Astrocyte of the spinal cord (primary cell): ENCODE measurements around the gene HSH2D.

Experiments used
- DNase-seq: peaks from one replicate; pipeline ENCODE4 v3.0.0; 2011; ENCODE audit warnings: low read depth, low spot score
- H3K4me3 ChIP-seq: 2 replicates; pipeline ENCODE4 v1.5.1; 2011; ENCODE audit warnings: low read depth, mild to moderate bottlenecking, low read length, moderate library complexity
- CTCF ChIP-seq: IDR thresholded peaks from 2 replicates; pipeline ENCODE4 v1.5.1; 2012; ENCODE audit warnings: low read depth, mild to moderate bottlenecking, low read length, inconsistent platforms
- in situ Hi-C: cut with HindIII; loops from 2 replicates; pipeline ENCODE4 v1.10.0; 2017; ENCODE audit warnings: low sequenced_read_pairs

The HSH2D gene

GRCh38 chr19:16155128-16155527, 11.6 kb downstream of the HSH2D start:
- H3K4me3 ChIP-seq, result no peak overlapping the region
- no peak for TF ChIP-seq CTCF
- DNase-seq, result no peak
- in situ Hi-C loops, result no loop called here

GRCh38 chr19:16156904-16157303, 13.4 kb downstream of the HSH2D start:
- TF ChIP-seq CTCF, result no peak
- H3K4me3 ChIP-seq, result no peak overlapping the region
- in situ Hi-C loops, result no loop called here
- no peak for DNase-seq

GRCh38 chr19:16157601-16158000, 14.1 kb downstream of the HSH2D start:
- no peak overlapping the region for H3K4me3 ChIP-seq
- in situ Hi-C loops, result no loop called here
- no peak for TF ChIP-seq CTCF
- no peak for DNase-seq

GRCh38 chr19:16159655-16160054, 16.2 kb downstream of the HSH2D start:
- DNase-seq, result no peak
- H3K4me3 ChIP-seq, result no peak overlapping the region
- in situ Hi-C loops, result no loop called here
- TF ChIP-seq CTCF, result no peak

GRCh38 chr19:16160445-16160942, 17.0 kb downstream of the HSH2D start:
- TF ChIP-seq CTCF, result no peak
- no peak overlapping the region for H3K4me3 ChIP-seq
- no peak for DNase-seq
- in situ Hi-C loops, result no loop called here

GRCh38 chr19:16160943-16161560, 17.6 kb downstream of the HSH2D start:
- in situ Hi-C loops, result no loop called here
- TF ChIP-seq CTCF, result no peak
- no peak overlapping the region for H3K4me3 ChIP-seq
- DNase-seq, result peak; percentile 85
